Upper lobe of left lung (tissue), 4 donors: ENCODE data around the gene CSPG5.

ENCODE experiments used
- CTCF ChIP-seq, 6 experiments: fragments of 450-650 bp in 4 of 6; fragments of 200-600 bp in 2 of 6; sonication (generic) in 2 of 6; IDR thresholded peaks; one replicate each; pipeline ENCODE4 v1.5.1; 2016 to 2019; ENCODE audit warnings: antibody characterized with exemption in 6 of 6
- EP300 ChIP-seq, 4 donors: sonication (generic); formaldehyde crosslinking; IDR thresholded peaks; one replicate each; pipeline ENCODE4 v1.5.1; 2017; ENCODE audit warnings: antibody characterized with exemption in 4 of 4, control low read depth in 2 of 4
- POLR2A ChIP-seq, 4 donors: fragments of 450-650 bp; IDR thresholded peaks; one replicate each; pipeline ENCODE4 v1.5.1; 2016 to 2017; ENCODE audit warnings: antibody characterized with exemption in 4 of 4, mild to moderate bottlenecking in 2 of 4
- POLR2AphosphoS5 ChIP-seq, 2 donors: sonication (generic); formaldehyde crosslinking; IDR thresholded peaks; one replicate each; pipeline ENCODE4 v1.5.1; 2017; ENCODE audit warnings: antibody characterized with exemption in 2 of 2

GRCh38 chr3:47601281-47601680, 22.6 kb upstream of the CSPG5 start:
- TF ChIP-seq CTCF (IDR thresholded peaks at IDR 0.05), result no peak
- TF ChIP-seq POLR2AphosphoS5 (IDR thresholded peaks at IDR 0.05), result no peak
- no peak for TF ChIP-seq POLR2A (IDR thresholded peaks at IDR 0.05)
- no peak for TF ChIP-seq EP300 (IDR thresholded peaks at IDR 0.05)
